ENCODE measurements around the gene ARHGAP15. TPM values are rescaled to one million over a fixed set of nuclear protein-coding genes. Genes with fewer than 3 reads are reported as not detected.

Gene ARHGAP15
- total and polyA plus RNA-seq, 4 donors = 3.8 to 17.9 (median 13.2) TPM

- Histone ChIP-seq H3K9me3 (ENCODE audit: control insufficient read depth in 4 of 4, low read length in 3 of 4) (no peaks in the 10 kb centered on the region), H3K27ac (ENCODE audit: low read depth in 1 of 2, low read length in 2 of 2) (no peak overlapping the region)
- no peak for DNase-seq (ENCODE audit: low spot score)
These were observed 132.8 kb downstream of the ARHGAP15 start for GRCh38 chr2:143261986-143262385.

GRCh38 chr2:143262389-143262788 lies 133.2 kb downstream of the ARHGAP15 start:
- Histone ChIP-seq H3K4me3 (ENCODE audit: low read depth in 1 of 3, low read length in 3 of 3) (no peak overlapping the region), H3K27me3 (ENCODE audit: control insufficient read depth in 4 of 4, insufficient read depth in 4 of 4, low read length in 3 of 4) (no peaks in the 10 kb centered on the region), H3K4me1 (ENCODE audit: control insufficient read depth in 4 of 4, insufficient read depth in 4 of 4, low read length in 3 of 4) (peaks cover 0 to 3% (median 0%) of the 10 kb centered on the region in 4 donors), H3K9me3 (ENCODE audit: control insufficient read depth in 4 of 4, low read length in 3 of 4) (no peaks in the 10 kb centered on the region), H3K9ac (ENCODE audit: low read depth in 1 of 2, low read length in 2 of 2) (no peak overlapping the region), H3K36me3 (ENCODE audit: control insufficient read depth in 4 of 4, insufficient read depth in 3 of 4, low read depth in 1 of 4, low read length in 3 of 4) (no peaks in the 10 kb centered on the region), H3K27ac (ENCODE audit: low read depth in 1 of 2, low read length in 2 of 2) (no peak overlapping the region)
- WGBS = 90% methylated on average over 4 of the region's 4 CpGs
- TF ChIP-seq REST (IDR thresholded peaks at IDR 0.05) (no peak), ZBTB33 (IDR thresholded peaks at IDR 0.05) (no peak), JUND (IDR thresholded peaks at IDR 0.05) (no peak), YY1 (IDR thresholded peaks at IDR 0.05) (no peak), RXRA (IDR thresholded peaks at IDR 0.05) (no peak), HNF4A (conservative IDR thresholded peaks at IDR 0.05) (no peak), SP1 (IDR thresholded peaks at IDR 0.05) (no peak), TAF1 (conservative IDR thresholded peaks at IDR 0.05) (no peak), EGR1 (IDR thresholded peaks at IDR 0.05; ENCODE audit: low read depth in 2 of 2) (no peak), ATF3 (IDR thresholded peaks at IDR 0.05) (no peak), FOXA2 (IDR thresholded peaks at IDR 0.05) (no peak), FOXA1 (IDR thresholded peaks at IDR 0.05) (no peak), CTCF (IDR thresholded peaks at IDR 0.05; ENCODE audit: low read depth, low read length, missing input control) (no peak)
- DNase-seq (ENCODE audit: low spot score) = no peak

More at GRCh38 chr2:143261986-143262385, 132.8 kb downstream of the ARHGAP15 start:
- 72% methylated on average over 4 of the region's 4 CpGs for WGBS
- peaks cover 0 to 3% (median 0%) of the 10 kb centered on the region in 4 donors for H3K4me1 ChIP-seq (ENCODE audit: control insufficient read depth in 4 of 4, insufficient read depth in 4 of 4, low read length in 3 of 4)
- no peak overlapping the region for H3K9ac ChIP-seq (ENCODE audit: low read depth in 1 of 2, low read length in 2 of 2)
- H3K27me3 ChIP-seq (ENCODE audit: control insufficient read depth in 4 of 4, insufficient read depth in 4 of 4, low read length in 3 of 4) = no peaks in the 10 kb centered on the region
- H3K4me3 ChIP-seq (ENCODE audit: low read depth in 1 of 3, low read length in 3 of 3) = no peak overlapping the region
- TF ChIP-seq GABPA (IDR thresholded peaks at IDR 0.05 in 1 of 2, conservative IDR thresholded peaks at IDR 0.05 in 1 of 2) (no peak), TAF1 (conservative IDR thresholded peaks at IDR 0.05) (no peak), RAD21 (IDR thresholded peaks at IDR 0.05) (no peak), FOXA2 (IDR thresholded peaks at IDR 0.05) (no peak)
- H3K36me3 ChIP-seq (ENCODE audit: control insufficient read depth in 4 of 4, insufficient read depth in 3 of 4, low read depth in 1 of 4, low read length in 3 of 4) = no peaks in the 10 kb centered on the region

All from liver (tissue), 9 donors.